WTC11 (cell line): ENCODE measurements around the gene SYT7. TPM values are rescaled to one million over a fixed set of nuclear protein-coding genes. Genes with fewer than 3 reads are reported as not detected.

ENCODE experiments used
- ATAC-seq: fragments of 200-7000 bp; cut with Tn5 transposase; 2 replicates; pipeline ENCODE4 v1.10.0; 2021; ENCODE audit warnings: mild to moderate bottlenecking, moderate library complexity
- CTCF ChIA-PET: fragments of 300-600 bp; sonication (Branson Sonifier 250); formaldehyde crosslinking; loops from one replicate; lab custom pipeline; 2021; ENCODE audit warnings: antibody characterized with exemption; lab: Charles Lee
- POLR2A ChIA-PET: fragments of 350-600 bp; sonication (Branson Sonifier 250); formaldehyde crosslinking; loops from one replicate; lab custom pipeline; 2021; ENCODE audit warnings: antibody characterized with exemption; lab: Charles Lee
- DNase-seq: peaks from one replicate; pipeline ENCODE4 v3.0.0; 2021; ENCODE audit warnings: low spot score
- H3K27ac Mint-ChIP-seq: 2 replicates; pipeline ENCODE4 v1.8.0; 2021; ENCODE audit warnings: mixed read lengths
- H3K27me3 Mint-ChIP-seq: 2 replicates; pipeline ENCODE4 v1.8.0; 2021; ENCODE audit warnings: low read depth, mild to moderate bottlenecking, moderate library complexity, mixed read lengths
- H3K36me3 Mint-ChIP-seq: 2 replicates; pipeline ENCODE4 v1.8.0; 2021; ENCODE audit warnings: mixed read lengths
- H3K4me1 Mint-ChIP-seq: 2 replicates; pipeline ENCODE4 v1.8.0; 2022; ENCODE audit warnings: mixed read lengths
- H3K4me3 Mint-ChIP-seq: 2 replicates; pipeline ENCODE4 v1.8.0; 2021; ENCODE audit warnings: mild to moderate bottlenecking, moderate library complexity, mixed read lengths
- H3K9me3 Mint-ChIP-seq: 2 replicates; pipeline ENCODE4 v1.8.0; 2021; ENCODE audit warnings: mixed read lengths
- CREM ChIP-seq: sonication (generic); formaldehyde crosslinking; IDR thresholded peaks from 2 replicates; pipeline ENCODE4 v1.8.1; 2022; ENCODE audit warnings: mild to moderate bottlenecking, missing genetic modification reagents, moderate library complexity
- E2F1 ChIP-seq: sonication (generic); formaldehyde crosslinking; IDR thresholded peaks from 2 replicates; pipeline ENCODE4 v1.8.0; 2022; ENCODE audit warnings: mild to moderate bottlenecking, missing genetic modification reagents
- E2F5 ChIP-seq: sonication (generic); formaldehyde crosslinking; IDR thresholded peaks from 2 replicates; pipeline ENCODE4 v1.8.1; 2022; ENCODE audit warnings: mild to moderate bottlenecking, moderate library complexity, missing genetic modification reagents
- EMX1 ChIP-seq: fragments of 250-450 bp; sonication (Bioruptor Pico); IDR thresholded peaks from 2 replicates; pipeline ENCODE4 v1.8.0; 2021; ENCODE audit warnings: mild to moderate bottlenecking
- ERG ChIP-seq: fragments of 250-450 bp; sonication (Bioruptor Pico); IDR thresholded peaks from 2 replicates; pipeline ENCODE4 v1.8.0; 2021; ENCODE audit warnings: mild to moderate bottlenecking
- ETV6 ChIP-seq: sonication (generic); formaldehyde crosslinking; IDR thresholded peaks from 2 replicates; pipeline ENCODE4 v1.8.1; 2022; ENCODE audit warnings: mild to moderate bottlenecking, missing genetic modification reagents
- FOXK1 ChIP-seq: sonication (generic); formaldehyde crosslinking; IDR thresholded peaks from 2 replicates; pipeline ENCODE4 v1.8.0; 2022; ENCODE audit warnings: mild to moderate bottlenecking, moderate library complexity, missing genetic modification reagents
- GABPB1 ChIP-seq: sonication (generic); formaldehyde crosslinking; IDR thresholded peaks from 2 replicates; pipeline ENCODE4 v1.8.1; 2023; ENCODE audit warnings: mild to moderate bottlenecking, missing genetic modification reagents
- GTF2I ChIP-seq: fragments of 250-450 bp; sonication (Bioruptor Pico); conservative IDR thresholded peaks from 2 replicates; pipeline ENCODE4 v1.4.0; 2021; ENCODE audit warnings: mild to moderate bottlenecking
- HMGA2 ChIP-seq: fragments of 250-450 bp; sonication (Bioruptor Pico); IDR thresholded peaks from 2 replicates; pipeline ENCODE4 v1.4.0; 2021; ENCODE audit warnings: mild to moderate bottlenecking, moderate library complexity
- JAZF1 ChIP-seq: fragments of 250-450 bp; sonication (Bioruptor Pico); IDR thresholded peaks from 2 replicates; pipeline ENCODE4 v1.9.0; 2021; ENCODE audit warnings: moderate library complexity, mild to moderate bottlenecking, inconsistent platforms
- JUN ChIP-seq: sonication (generic); formaldehyde crosslinking; IDR thresholded peaks from 2 replicates; pipeline ENCODE4 v1.8.0; 2023; ENCODE audit warnings: mild to moderate bottlenecking, missing genetic modification reagents
- KAT7 ChIP-seq: sonication (generic); formaldehyde crosslinking; IDR thresholded peaks from 2 replicates; pipeline ENCODE4 v1.8.1; 2023; ENCODE audit warnings: missing genetic modification reagents, mild to moderate bottlenecking, borderline replicate concordance
- MLX ChIP-seq: sonication (generic); formaldehyde crosslinking; IDR thresholded peaks from 2 replicates; pipeline ENCODE4 v1.8.1; 2023; ENCODE audit warnings: mild to moderate bottlenecking, missing genetic modification reagents, moderate library complexity
- MYBL2 ChIP-seq: sonication (generic); formaldehyde crosslinking; IDR thresholded peaks from 2 replicates; pipeline ENCODE4 v1.8.1; 2023; ENCODE audit warnings: mild to moderate bottlenecking, moderate library complexity, missing genetic modification reagents
- USF1 ChIP-seq: sonication (generic); formaldehyde crosslinking; IDR thresholded peaks from 2 replicates; pipeline ENCODE4 v1.8.0; 2022; ENCODE audit warnings: mild to moderate bottlenecking, missing genetic modification reagents
- USF2 ChIP-seq: sonication (generic); formaldehyde crosslinking; IDR thresholded peaks from 2 replicates; pipeline ENCODE4 v1.8.1; 2023; ENCODE audit warnings: mild to moderate bottlenecking, missing genetic modification reagents, moderate library complexity
- ZBTB43 ChIP-seq: sonication (generic); formaldehyde crosslinking; IDR thresholded peaks from 2 replicates; pipeline ENCODE4 v1.8.1; 2023; ENCODE audit warnings: mild to moderate bottlenecking, missing genetic modification reagents
- ZNF281 ChIP-seq: sonication (generic); formaldehyde crosslinking; IDR thresholded peaks from 2 replicates; pipeline ENCODE4 v1.8.0; 2023; ENCODE audit warnings: mild to moderate bottlenecking, missing genetic modification reagents
- ZNF423 ChIP-seq: fragments of 250-450 bp; sonication (Bioruptor Pico); IDR thresholded peaks from 2 replicates; pipeline ENCODE4 v2.1.2; 2022; ENCODE audit warnings: mild to moderate bottlenecking, moderate library complexity
- total RNA-seq: library from RNA; stranded (reverse); gene quantifications from 3 replicates; pipeline ENCODE4 v1.2.3, GENCODE V29; 2021

SYT7 gene
- total RNA-seq, 1 experiment from 2014 or later: 12.5 TPM

DNA sequence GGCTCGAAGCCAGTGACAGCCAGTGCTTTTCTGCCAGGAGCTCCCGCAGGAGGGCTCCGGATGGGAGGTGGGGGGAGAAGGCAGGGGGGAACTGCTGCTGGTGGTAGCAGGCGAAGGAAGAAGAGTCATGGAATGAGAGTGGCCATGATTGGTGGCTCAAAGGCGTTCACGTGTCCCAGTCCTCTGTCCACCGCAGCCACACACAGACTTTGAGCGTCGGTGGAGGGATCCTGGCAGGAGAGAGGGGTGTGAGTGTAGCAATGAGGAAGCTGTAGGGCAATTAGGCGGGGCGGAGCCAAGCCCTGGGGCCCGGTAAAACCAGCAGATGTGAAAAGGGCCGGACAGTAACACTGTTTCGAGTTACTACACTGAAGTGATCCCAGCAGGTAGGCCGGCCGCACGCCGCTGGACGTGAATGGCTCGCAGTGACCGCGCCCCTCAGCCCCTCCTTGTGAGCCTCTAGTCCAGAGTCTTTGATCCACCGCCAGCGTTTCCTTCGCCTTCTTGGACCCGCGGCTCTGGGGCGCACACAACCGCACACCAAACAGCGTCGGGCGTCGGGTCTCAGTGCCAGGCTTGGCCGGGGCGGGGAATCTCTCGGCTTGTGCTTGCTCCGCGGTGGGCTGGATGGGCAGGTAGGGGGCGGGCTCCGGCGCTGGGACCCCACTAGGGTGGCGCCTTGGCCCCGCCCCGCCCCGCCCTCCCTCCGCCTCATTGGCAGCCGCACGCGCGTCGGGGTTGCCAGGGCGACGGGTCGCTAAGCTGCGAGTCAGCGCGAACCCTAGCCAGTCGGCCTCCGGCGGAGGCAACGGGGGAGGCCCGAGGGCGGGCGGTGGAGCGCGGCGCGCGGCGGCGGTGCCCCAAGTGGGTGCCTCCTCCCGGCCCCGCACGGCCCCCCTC, 72.7 kb downstream of the SYT7 start, which contains the start of gene LRRC10B (continued):
- TF ChIP-seq CREM (CRISPR knock-in tag): no peak
- no peak for TF ChIP-seq GTF2I (CRISPR knock-in tag)
- no peak; the same call in 1 of the 2 replicates for TF ChIP-seq USF2 (CRISPR knock-in tag)
- TF ChIP-seq KAT7 (CRISPR knock-in tag): 0 out of 2 replicates have a peak, but pooled peaks have one; percentile 75
- TF ChIP-seq ZBTB43 (CRISPR knock-in tag): 0 out of 2 replicates have a peak, but pooled peaks have one; percentile 35

DNA sequence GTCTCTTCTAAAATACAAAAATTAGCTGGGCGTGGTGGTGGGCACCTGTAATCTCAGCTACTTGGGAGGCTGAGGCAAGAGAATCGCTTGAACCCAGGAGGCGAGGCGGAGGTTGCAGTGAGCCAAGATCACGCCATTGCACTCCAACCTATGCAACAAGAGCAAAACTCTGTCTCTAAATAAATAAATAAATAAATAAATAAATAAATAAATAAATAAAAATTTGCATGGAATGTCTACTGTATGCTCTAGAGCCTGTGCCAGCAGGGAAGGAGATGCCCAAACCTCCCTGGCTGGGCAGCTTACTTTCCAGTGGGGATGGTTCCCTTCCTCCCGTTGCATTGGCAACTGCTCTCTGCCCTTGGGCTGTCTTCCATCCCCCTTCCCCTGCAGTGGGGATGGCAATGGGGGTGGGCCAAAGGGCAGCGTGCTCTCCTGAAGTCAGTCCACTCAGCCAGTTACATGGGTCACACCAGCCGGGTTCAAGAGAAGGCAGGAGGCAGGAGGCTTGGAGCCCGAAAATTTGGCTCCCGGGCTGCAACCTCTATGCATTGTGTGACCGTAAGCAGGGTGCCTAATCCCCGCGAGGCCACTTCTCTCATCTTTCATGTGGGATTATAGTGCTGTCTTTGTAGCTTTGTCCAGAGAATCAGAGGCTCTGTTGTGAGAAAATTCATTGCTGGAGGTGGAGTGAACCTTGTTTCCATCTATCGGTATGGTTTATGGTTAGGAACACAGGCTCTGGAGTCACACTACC, 73.7 kb downstream of the SYT7 start:
- H3K4me1 Mint-ChIP-seq: peaks cover 57% of the 10 kb centered on the region
- POLR2A ChIA-PET: no interaction called here
- TF ChIP-seq ZNF423: no peak
- TF ChIP-seq MLX (CRISPR knock-in tag): no peak
- no peak for TF ChIP-seq HMGA2
- TF ChIP-seq JUN (CRISPR knock-in tag): no peak
- no peak for TF ChIP-seq E2F5 (CRISPR knock-in tag)
- no peak for TF ChIP-seq ERG (CRISPR knock-in tag)
- no peak for TF ChIP-seq E2F1 (CRISPR knock-in tag)
- no peak for TF ChIP-seq EMX1 (CRISPR knock-in tag)
- no peak for TF ChIP-seq JAZF1 (CRISPR knock-in tag)
- TF ChIP-seq GABPB1 (CRISPR knock-in tag): no peak
- no peak for TF ChIP-seq ZNF281
- no peak for TF ChIP-seq FOXK1
- TF ChIP-seq MYBL2 (CRISPR knock-in tag): no peak
- no peak for TF ChIP-seq USF1
- no peak for TF ChIP-seq ETV6

More for the DNA sequence above, 73.7 kb downstream of the SYT7 start:
- Mint-ChIP-seq H3K27me3 (peaks cover 56% of the 10 kb centered on the region), H3K36me3 (no peaks in the 10 kb centered on the region), H3K4me3 (peak overlapping the region; percentile 66), H3K9me3 (no peaks in the 10 kb centered on the region), H3K27ac (no peak overlapping the region)
- ATAC-seq (no peak), DNase-seq (no peak)
- CTCF ChIA-PET: interaction anchor here (0.6 to 11.3 kb wide), 14 partner anchors 10 to 240 kb away, joined by 3 to 552 read pairs (median 15); a partner anchor contains a TSS
